ENCODE measurements around the gene SPEM2.

Gene SPEM2

GRCh38 chr17:7425316-7425715 lies at the start of gene SPEM2:
TSS of gene SPEM2 (plus strand) at chr17:7425616. CDS start at chr17:7425689, 73 bp downstream.
- DNase-seq (ENCODE audit: low read depth, low spot score) = no peak

GRCh38 chr17:7379134-7379533 lies 46.3 kb upstream of the SPEM2 start:
- no peak for DNase-seq (ENCODE audit: low read depth, low spot score)

- DNase-seq (ENCODE audit: low read depth, low spot score) = no peak
Observed at GRCh38 chr17:7380321-7380720, 45.1 kb upstream of the SPEM2 start.

- no peak for DNase-seq (ENCODE audit: low read depth, low spot score)
Observed at GRCh38 chr17:7380855-7381683, 44.3 kb upstream of the SPEM2 start, which contains the start of gene TNK1. TSS of gene TNK1 (plus strand) at chr17:7381089. CDS start at chr17:7382927, 1,838 bp downstream.

- DNase-seq (ENCODE audit: low read depth, low spot score) = no peak
Observed at GRCh38 chr17:7382901-7383300, 42.5 kb upstream of the SPEM2 start.

- no peak for DNase-seq (ENCODE audit: low read depth, low spot score)
Observed at GRCh38 chr17:7383371-7383741, 42.1 kb upstream of the SPEM2 start.

- no peak for DNase-seq (ENCODE audit: low read depth, low spot score)
Observed at GRCh38 chr17:7383742-7384488, 41.5 kb upstream of the SPEM2 start.

GRCh38 chr17:7384489-7385081 lies 40.8 kb upstream of the SPEM2 start:
- DNase-seq (ENCODE audit: low read depth, low spot score) = no peak

GRCh38 chr17:7388856-7389255 lies 36.6 kb upstream of the SPEM2 start:
- DNase-seq (ENCODE audit: low read depth, low spot score) = no peak

GRCh38 chr17:7389924-7390910 lies 35.2 kb upstream of the SPEM2 start:
- no peak for DNase-seq (ENCODE audit: low read depth, low spot score)

GRCh38 chr17:7391307-7391706 lies 34.1 kb upstream of the SPEM2 start:
- no peak for DNase-seq (ENCODE audit: low read depth, low spot score)

- DNase-seq (ENCODE audit: low read depth, low spot score) = no peak
Observed at GRCh38 chr17:7392696-7393612, 32.5 kb upstream of the SPEM2 start.

GRCh38 chr17:7393613-7394451 lies 31.6 kb upstream of the SPEM2 start:
- DNase-seq (ENCODE audit: low read depth, low spot score) = no peak

GRCh38 chr17:7394452-7395191 lies 30.8 kb upstream of the SPEM2 start, which contains the start of gene PLSCR3:
TSS of gene PLSCR3 (minus strand) at chr17:7394525. CDS start at chr17:7394110, 415 bp downstream.
- DNase-seq (ENCODE audit: low read depth, low spot score) = peak; percentile 52

GRCh38 chr17:7396147-7396546 lies 29.3 kb upstream of the SPEM2 start:
- DNase-seq (ENCODE audit: low read depth, low spot score) = no peak

GRCh38 chr17:7398612-7399011 lies 26.8 kb upstream of the SPEM2 start:
- no peak for DNase-seq (ENCODE audit: low read depth, low spot score)

GRCh38 chr17:7403043-7403726 lies 22.2 kb upstream of the SPEM2 start:
- DNase-seq (ENCODE audit: low read depth, low spot score) = no peak

- DNase-seq (ENCODE audit: low read depth, low spot score) = no peak
Observed at GRCh38 chr17:7403727-7403976, 21.8 kb upstream of the SPEM2 start.

All from smooth muscle cell of the brain vasculature (primary cell).